Measurements from ENCODE around the gene INO80C.
"Not testable (repeated sequence)": the region's sequence is repeated elsewhere in the genome, so short reads cannot be mapped to it uniquely, and the experiment has no call there.

INO80C gene

DNA sequence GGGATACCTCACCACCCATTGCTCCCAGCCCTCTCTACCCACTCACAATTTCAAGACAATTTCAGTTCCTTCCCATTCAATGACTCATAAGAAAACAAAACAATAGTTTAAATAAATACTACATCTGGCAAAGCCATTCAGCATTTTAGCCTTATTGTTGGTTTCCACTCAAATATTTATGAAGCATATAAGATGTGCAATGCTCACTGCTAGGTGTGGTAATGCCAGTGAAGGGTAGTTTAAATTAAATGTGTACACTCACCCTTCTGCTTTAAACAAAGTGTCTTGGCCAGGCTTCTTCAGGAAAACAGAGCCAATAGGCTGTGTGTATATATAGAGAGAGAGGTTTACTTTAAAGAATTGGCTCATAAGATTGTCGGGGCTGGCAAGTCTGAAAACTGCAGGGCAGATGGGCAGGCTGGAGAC is 37.0 kb downstream of the INO80C start:
- no peak for DNase-seq (ENCODE audit: low read depth in 2 of 2)

DNA sequence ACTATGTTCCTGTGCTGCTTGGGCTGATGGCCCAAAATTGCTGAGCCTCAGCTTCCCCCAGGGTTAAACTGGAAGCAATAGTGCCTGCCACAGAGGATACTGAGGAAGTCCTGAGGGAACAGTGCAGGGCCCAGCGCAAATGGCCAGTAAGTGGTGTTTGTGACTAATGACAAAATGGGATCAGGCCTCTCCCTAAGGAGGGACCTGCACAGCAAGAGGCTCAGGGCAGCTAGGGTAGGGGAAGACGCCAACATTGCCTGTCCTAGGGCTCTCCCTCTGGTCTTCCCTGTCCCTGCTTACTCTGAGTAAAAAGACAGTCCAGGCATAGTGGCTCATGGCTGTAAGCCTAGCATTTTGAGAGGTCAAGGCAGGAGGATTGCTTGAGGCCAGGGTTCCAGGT is 37.8 kb downstream of the INO80C start:
- DNase-seq (ENCODE audit: low read depth in 2 of 2): no peak

GRCh38 chr18:35458677-35459441 is 38.9 kb downstream of the INO80C start:
- no peak for DNase-seq (ENCODE audit: low read depth in 2 of 2)

- no peak for DNase-seq (ENCODE audit: low read depth in 2 of 2)
Observed at GRCh38 chr18:35458271-35458670, 39.5 kb downstream of the INO80C start.

GRCh38 chr18:35457140-35457704 is 40.5 kb downstream of the INO80C start:
- no peak for DNase-seq (ENCODE audit: low read depth in 2 of 2)

- DNase-seq (ENCODE audit: low read depth in 2 of 2): no peak
Observed at GRCh38 chr18:35455926-35456763, 41.6 kb downstream of the INO80C start.

DNA sequence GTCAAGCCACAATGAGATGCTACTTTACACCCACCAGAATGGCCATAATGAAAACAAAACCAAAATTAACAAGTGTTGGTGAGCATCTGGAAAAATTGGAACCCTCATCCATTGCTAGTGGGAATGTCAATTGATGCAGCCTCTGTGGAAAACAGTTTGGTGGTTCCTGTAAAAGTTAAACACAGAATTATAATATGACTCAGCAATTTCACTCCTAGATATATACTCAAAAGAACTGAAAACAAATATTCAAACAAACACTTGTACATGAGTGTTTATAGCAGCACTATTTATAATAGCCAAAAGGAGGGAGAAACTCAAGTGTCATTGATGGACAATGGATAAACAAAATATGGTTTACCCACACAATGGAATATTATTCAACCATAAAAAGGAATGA is 43.0 kb downstream of the INO80C start:
- DNase-seq (ENCODE audit: low read depth in 2 of 2): no peak

- DNase-seq (ENCODE audit: low read depth in 2 of 2): not testable (repeated sequence)
Observed at GRCh38 chr18:35453065-35453464, 44.7 kb downstream of the INO80C start.

- DNase-seq (ENCODE audit: low read depth in 2 of 2): no peak
Observed at GRCh38 chr18:35451916-35452315, 45.8 kb downstream of the INO80C start.

DNA sequence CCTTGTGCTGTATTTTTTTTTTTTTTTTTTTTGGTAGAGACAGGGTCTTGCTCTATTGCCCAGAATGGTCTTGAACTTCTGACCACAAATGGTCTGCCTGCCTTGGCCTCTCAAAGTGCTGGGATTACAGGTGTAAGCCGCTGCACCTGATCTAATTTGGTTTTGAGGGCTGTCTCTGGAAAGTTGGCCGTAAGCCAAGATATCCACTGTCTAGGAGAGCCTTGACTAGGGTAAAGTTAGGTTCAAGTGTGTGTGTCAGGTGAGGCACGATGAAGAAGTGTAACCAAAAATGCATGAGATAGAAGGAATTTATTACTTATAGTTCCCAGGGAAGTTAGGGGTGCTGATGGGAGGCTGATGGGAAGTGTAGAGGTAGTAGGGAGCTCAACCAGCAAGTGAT is 46.7 kb downstream of the INO80C start:
- no peak for DNase-seq (ENCODE audit: low read depth in 2 of 2)

DNA sequence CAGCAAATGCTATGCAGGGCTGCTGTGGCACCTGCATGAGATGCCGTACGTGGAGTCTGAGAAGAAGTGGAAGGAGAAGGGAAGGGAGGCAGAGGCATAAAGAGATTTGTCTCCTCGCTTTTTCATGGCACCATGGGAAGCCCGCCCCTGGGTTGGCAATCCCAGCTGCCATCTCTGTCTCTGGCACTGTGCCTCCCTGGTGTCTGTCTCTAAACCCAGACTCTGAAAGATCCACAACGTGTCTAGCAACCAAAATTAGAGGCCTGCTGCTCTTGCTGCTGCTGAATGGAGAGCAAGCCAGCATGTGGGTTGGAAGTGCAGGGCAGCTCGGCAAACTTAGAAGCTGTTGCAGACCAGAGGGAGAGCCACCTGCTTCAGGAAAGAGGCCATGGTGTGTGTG is 53.1 kb downstream of the INO80C start:
- DNase-seq (ENCODE audit: low read depth in 2 of 2): no peak

DNA sequence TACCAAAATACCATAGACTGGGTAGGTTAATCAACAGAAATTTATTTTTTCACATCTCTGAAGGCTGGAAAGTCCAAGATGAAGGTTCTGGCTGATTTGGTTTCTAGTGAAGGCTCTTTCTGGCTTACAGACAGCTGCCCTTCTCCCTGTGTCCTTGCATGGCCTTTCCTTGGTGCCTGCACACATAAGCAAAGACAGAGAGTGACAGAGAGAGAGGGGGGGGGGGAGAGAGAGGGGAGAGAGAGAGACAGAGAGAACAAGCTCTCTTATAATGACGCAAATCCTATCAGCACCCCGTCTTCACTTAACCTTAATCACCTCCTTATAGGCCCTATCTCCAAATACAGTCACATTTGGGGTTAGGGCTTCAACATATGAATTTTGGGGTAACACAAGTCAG is 53.9 kb downstream of the INO80C start:
- DNase-seq (ENCODE audit: low read depth in 2 of 2): no peak

GRCh38 chr18:35443434-35443833 is 54.3 kb downstream of the INO80C start:
- no peak for DNase-seq (ENCODE audit: low read depth in 2 of 2)

DNA sequence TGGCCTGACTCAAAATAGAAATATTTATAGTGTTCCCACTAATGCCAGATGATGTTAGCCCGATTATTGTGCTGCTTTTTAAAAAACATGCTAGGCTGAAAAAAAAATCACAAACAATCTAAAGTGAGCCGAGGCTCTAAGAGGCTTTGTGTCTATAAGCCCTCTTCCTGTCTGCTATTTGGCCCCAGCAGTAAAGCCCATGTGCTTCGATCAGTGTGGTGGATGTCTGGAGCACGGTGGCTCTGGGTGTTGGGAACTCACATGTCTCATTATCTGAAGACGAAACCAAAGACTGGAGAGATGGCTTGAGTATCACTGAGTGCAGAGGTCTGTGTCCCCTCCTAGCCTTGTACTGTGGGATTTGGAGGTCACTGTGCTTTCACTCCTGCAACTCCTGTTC is 55.1 kb downstream of the INO80C start:
- no peak for DNase-seq (ENCODE audit: low read depth in 2 of 2)

GRCh38 chr18:35441857-35442595 is 55.7 kb downstream of the INO80C start:
- DNase-seq (ENCODE audit: low read depth in 2 of 2): no peak

DNA sequence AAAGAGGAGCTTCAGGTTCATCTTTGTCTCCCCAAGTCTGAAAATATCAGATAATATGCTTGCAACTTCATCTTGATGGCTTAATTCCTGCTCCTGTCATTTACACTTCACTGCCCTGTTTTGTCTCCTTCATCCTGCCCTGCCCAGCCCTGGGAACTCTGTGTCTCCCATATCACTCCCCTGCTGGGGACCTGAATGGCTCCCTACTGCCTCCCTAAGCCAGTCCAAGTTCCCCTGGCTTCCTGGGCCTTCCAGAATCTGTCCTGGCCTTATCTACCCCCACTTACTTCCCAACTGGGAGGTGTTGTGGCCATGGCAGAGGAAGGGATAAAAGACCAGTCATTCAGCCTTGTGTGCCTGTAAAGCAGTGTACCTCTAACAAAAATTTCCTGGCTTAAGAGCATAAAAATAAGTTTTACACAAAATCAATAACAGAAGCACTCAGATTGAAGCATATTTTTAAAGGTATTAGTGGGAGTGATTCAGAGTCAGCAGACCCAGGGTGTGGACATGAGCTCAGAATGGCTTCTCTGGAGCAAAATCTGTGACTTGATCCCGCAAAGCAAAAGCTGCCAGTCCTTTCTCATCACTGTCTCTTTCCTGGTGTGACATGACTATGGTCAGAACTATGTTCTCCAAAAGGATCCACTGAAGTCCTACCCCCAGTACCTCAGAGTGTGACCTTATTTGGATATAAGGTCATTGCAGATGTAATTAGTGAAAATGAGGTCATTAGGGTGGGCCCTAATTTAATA is 59.1 kb downstream of the INO80C start:
- no peak for DNase-seq (ENCODE audit: low read depth in 2 of 2)

- DNase-seq (ENCODE audit: low read depth in 2 of 2): no peak
Observed at GRCh38 chr18:35437836-35438235, 59.9 kb downstream of the INO80C start.

- no peak for DNase-seq (ENCODE audit: low read depth in 2 of 2)
Observed at GRCh38 chr18:35436076-35436649, 61.6 kb downstream of the INO80C start.

DNA sequence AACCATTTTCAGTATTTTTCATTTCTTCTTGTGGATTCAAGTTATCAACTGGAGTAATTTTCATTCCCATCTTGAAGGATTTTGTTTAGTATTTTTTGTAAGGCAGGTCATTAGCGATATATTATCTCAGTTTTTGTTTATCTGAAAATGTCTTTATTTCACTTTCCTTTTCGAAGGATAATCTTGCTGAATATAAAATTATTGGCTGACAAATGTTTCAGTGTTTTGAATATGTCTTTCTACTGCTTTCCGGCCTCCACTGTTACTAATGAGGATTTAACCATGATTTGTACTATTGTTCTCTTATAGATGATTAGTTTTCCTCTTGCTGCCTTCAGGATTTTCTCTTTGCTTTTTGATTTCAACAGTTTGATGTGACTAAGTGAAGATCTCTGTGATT is 62.4 kb downstream of the INO80C start:
- DNase-seq (ENCODE audit: low read depth in 2 of 2): no peak

GRCh38 chr18:35432565-35433001 is 65.2 kb downstream of the INO80C start:
- DNase-seq (ENCODE audit: low read depth in 2 of 2): no peak

DNA sequence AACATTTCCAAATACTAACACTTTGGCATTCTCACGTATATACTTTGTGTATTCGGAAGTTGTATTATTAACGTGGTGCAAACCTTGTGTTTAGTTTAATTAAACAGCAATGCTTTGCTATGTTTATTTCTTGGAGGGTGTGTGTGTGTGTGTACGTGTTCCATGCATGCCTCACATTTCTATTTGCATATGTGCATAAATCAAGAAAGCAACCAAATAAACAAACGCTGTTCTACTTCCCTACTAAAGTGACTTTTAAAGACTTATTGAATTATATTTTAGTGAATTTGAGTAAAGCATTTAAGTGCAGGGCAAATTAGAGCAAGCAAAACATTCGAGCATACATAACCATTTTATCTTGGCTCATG is 66.4 kb downstream of the INO80C start:
- no peak for DNase-seq (ENCODE audit: low read depth in 2 of 2)
